Measurements from ENCODE around the gene ZNF429.

DNA sequence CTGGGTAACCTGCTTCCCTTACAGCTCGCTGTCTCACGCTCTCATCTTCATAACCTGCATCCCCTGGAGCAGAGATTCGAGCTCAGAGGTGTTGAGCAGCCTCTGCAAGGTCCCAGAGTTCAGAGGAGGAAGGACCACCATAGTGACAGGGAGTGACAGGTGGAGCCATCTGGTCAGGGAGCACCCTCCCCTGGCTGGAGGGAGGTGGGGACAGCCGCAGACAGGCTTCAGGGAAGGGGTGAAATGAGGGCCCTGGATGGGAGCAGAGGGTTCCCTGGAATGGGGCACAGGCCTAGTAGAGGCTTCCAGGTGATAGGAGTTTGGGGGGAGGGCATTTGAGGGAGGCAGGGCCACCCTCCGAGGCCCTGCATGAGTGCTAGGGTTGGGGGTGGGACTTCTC, 82.1 kb downstream of the ZNF429 start:
- TF ChIP-seq, protein P1, sequence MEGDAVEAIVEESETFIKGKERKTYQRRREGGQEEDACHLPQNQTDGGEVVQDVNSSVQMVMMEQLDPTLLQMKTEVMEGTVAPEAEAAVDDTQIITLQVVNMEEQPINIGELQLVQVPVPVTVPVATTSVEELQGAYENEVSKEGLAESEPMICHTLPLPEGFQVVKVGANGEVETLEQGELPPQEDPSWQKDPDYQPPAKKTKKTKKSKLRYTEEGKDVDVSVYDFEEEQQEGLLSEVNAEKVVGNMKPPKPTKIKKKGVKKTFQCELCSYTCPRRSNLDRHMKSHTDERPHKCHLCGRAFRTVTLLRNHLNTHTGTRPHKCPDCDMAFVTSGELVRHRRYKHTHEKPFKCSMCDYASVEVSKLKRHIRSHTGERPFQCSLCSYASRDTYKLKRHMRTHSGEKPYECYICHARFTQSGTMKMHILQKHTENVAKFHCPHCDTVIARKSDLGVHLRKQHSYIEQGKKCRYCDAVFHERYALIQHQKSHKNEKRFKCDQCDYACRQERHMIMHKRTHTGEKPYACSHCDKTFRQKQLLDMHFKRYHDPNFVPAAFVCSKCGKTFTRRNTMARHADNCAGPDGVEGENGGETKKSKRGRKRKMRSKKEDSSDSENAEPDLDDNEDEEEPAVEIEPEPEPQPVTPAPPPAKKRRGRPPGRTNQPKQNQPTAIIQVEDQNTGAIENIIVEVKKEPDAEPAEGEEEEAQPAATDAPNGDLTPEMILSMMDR (IDR thresholded peaks at IDR 0.05; ENCODE audit: insufficient read depth, low read length), result no peak
- TF ChIP-seq, protein P2, sequence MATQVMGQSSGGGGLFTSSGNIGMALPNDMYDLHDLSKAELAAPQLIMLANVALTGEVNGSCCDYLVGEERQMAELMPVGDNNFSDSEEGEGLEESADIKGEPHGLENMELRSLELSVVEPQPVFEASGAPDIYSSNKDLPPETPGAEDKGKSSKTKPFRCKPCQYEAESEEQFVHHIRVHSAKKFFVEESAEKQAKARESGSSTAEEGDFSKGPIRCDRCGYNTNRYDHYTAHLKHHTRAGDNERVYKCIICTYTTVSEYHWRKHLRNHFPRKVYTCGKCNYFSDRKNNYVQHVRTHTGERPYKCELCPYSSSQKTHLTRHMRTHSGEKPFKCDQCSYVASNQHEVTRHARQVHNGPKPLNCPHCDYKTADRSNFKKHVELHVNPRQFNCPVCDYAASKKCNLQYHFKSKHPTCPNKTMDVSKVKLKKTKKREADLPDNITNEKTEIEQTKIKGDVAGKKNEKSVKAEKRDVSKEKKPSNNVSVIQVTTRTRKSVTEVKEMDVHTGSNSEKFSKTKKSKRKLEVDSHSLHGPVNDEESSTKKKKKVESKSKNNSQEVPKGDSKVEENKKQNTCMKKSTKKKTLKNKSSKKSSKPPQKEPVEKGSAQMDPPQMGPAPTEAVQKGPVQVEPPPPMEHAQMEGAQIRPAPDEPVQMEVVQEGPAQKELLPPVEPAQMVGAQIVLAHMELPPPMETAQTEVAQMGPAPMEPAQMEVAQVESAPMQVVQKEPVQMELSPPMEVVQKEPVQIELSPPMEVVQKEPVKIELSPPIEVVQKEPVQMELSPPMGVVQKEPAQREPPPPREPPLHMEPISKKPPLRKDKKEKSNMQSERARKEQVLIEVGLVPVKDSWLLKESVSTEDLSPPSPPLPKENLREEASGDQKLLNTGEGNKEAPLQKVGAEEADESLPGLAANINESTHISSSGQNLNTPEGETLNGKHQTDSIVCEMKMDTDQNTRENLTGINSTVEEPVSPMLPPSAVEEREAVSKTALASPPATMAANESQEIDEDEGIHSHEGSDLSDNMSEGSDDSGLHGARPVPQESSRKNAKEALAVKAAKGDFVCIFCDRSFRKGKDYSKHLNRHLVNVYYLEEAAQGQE (IDR thresholded peaks at IDR 0.05; ENCODE audit: insufficient replicate concordance, low read depth), result no peak
- TF ChIP-seq POLR2AphosphoS5 (IDR thresholded peaks at IDR 0.05; ENCODE audit: low read depth) (no peak), GABPA (IDR thresholded peaks at IDR 0.05; ENCODE audit: low read depth) (no peak), SPI1 (IDR thresholded peaks at IDR 0.05; ENCODE audit: borderline replicate concordance, low read depth) (no peak)
